IPS-NIHi11 (cell line): Measurements from ENCODE around the gene EXOC1L.
"Not testable (repeated sequence)": the region's sequence is repeated elsewhere in the genome, so short reads cannot be mapped to it uniquely, and the experiment has no call there.

ENCODE experiments used
- DNase-seq: peaks from one replicate; pipeline ENCODE4 v3.0.0; 2012; ENCODE audit warnings: mixed read lengths, low spot score

EXOC1L gene

GRCh38 chr4:55838952-55839351 lies 19.4 kb downstream of the EXOC1L start:
- no peak for DNase-seq

GRCh38 chr4:55840956-55841355 lies 21.4 kb downstream of the EXOC1L start:
- no peak for DNase-seq

- DNase-seq = not testable (repeated sequence)
Measured at GRCh38 chr4:55841373-55842239, 22.0 kb downstream of the EXOC1L start.

DNA sequence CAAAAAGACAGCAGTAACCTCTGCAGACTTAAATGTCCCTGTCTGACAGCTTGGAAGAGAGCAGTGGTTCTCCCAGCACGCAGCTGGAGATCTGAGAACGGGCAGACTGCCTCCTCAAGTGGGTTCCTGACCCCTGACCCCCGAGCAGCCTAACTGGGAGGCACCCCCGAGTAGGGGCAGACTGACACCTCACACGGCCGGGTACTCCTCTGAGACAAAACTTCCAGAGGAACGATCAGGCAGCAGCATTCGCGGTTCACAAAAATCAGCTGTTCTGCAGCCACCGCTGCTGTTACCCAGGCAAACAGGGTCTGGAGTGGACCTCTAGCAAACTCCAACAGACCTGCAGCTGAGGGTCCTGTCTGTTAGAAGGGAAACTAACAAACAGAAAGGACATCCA lies 22.7 kb downstream of the EXOC1L start:
- not testable (repeated sequence) for DNase-seq

GRCh38 chr4:55849724-55850123 lies 30.1 kb downstream of the EXOC1L start:
- DNase-seq = no peak

GRCh38 chr4:55851885-55852284 lies 32.3 kb downstream of the EXOC1L start:
- no peak for DNase-seq

GRCh38 chr4:55853484-55854046 lies 34.0 kb downstream of the EXOC1L start, which contains the start of gene EXOC1:
EXOC1 (plus strand) TSS chr4:55853648; CDS start chr4:55858324, 4,676 bp downstream.
- DNase-seq = peak; percentile 93

- no peak for DNase-seq
Measured at GRCh38 chr4:55854129-55854528, 34.5 kb downstream of the EXOC1L start.

- DNase-seq = no peak
Measured at GRCh38 chr4:55857586-55857985, 38.0 kb downstream of the EXOC1L start.

DNA sequence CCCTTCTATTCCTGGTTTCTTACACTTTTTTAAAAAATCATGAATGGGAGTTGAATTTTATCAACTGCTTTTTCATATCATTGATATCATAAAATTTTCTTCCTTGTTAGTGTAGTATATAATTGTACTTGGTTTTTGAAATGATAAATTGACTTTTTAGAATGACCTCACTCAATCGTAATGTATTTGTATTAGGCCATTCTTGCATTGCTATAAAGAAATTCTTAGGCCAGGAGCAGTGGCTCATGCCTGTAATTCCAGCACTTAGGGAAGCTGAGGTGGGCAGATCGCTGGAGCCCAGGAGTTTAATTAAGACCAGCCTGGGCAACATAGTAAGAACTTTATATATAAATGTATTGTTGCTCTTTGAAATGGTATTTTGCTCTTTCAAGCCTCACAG lies 40.1 kb downstream of the EXOC1L start:
- no peak for DNase-seq

GRCh38 chr4:55864577-55865223 lies 45.1 kb downstream of the EXOC1L start:
- DNase-seq = no peak

- no peak for DNase-seq
Measured at GRCh38 chr4:55865228-55865806, 45.7 kb downstream of the EXOC1L start.

- DNase-seq = no peak
Measured at GRCh38 chr4:55866290-55866907, 46.8 kb downstream of the EXOC1L start.

GRCh38 chr4:55866973-55867574 lies 47.5 kb downstream of the EXOC1L start:
- DNase-seq = peak; percentile 32

- DNase-seq = no peak
Measured at GRCh38 chr4:55868581-55869090, 49.0 kb downstream of the EXOC1L start.

DNA sequence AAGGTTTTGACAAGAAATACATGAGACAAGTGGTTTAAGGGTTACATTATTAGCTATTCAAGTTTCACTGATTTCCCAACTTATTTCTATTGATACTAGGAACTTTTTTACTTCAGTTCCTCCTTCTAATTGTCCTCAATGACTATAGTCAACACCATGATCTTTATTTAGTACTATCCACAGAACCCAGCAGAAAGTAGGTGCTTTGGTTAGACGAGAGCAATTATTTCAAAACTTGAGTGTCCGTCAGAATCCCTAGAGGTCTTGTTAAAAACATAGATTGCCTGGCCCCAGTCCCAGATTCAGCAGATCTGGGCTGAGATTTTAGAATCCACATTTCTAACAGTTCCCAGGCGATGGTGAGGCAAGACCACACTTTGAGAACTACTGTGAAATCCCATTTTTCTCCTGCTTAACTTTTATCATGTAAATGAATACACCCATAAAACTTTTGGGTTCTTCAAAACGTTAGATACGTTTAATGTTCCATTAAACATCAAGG lies 51.8 kb downstream of the EXOC1L start:
- no peak for DNase-seq

DNA sequence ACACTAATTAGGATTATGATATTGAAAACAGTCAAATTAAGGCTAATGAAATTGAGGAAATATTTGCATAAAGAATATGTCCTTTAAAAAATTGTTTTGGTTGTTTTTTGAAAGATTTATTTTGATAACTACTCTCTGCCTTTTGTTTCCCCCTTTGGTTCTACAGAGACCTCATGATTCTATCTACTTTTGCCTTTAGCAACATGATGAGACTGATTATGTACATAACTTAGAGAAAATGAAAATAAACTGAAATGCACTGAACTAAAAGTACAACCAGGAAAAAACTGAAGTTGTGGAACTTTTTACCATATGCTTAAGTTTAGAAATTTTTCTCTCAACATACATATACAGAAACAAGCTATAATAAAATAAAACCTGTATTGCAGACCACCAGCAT lies 55.2 kb downstream of the EXOC1L start:
- DNase-seq = no peak

DNA sequence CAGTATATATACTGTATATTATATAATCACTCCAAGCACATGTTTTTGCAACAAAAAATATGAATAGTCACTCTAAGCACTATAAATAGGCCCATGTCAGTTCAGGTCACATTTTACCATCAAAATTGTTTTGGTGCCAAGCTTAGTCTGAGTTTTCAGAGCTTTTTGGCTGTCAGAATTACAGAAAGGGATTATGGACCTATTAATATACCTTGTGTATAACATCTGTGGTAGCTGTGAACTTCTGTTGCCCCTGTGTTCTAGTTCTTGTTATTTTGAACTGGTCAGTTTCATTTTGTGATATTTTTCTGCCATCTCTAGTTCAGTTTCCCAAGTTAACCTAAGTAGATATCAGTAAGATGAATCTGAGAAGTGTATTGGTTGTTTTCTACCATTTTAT lies 56.8 kb downstream of the EXOC1L start:
- DNase-seq = no peak

DNA sequence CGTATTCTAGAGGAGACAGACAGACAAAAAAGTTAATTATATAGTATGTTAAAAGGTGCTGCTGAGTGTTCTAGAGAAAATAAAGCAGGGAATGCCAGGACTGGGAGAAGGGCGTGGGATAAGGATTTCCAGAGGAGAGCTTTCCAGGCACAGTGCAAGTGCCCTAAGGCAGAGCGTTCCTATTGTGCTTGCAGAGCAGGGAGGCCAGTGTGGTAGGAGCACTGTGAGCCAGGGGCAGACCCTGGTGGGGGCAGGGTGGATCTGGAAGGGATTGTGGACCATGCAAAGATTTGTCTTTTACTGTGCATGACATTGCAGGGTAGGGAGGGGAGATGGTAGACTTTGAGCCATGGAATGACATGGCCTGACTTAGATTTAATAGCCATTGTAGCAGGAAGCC lies 59.6 kb downstream of the EXOC1L start:
- DNase-seq = no peak

DNA sequence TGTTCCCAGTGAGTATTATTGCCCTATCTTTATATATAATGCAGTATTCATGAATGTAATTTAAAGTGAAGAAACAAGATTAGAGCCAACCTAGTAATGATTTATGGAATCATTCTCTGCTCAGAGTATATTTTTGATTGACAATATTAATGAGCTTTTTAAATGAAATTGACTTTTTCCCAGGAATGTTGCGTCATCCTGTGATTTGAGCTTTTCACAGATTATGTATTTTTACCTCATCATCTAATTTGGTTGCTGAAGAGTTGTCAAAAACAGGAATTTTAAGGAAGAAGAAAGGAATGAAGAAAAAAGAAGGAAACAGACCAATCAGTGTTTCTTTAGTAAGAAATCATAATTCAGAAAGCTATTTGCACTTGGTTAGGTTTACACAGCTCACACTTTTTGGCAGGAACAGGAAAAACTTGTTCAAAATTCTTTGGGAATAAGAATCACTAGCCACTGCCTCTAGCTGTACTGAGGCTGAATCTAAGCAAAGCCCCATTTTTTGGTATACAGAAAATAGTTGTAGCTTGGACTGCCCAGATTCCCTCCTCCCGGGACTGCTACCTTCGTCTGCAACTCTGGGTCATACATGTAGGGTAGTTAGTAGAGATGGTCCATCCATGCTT lies 61.2 kb downstream of the EXOC1L start:
- DNase-seq = no peak
